Testis (tissue), 2 donors: ENCODE results near the gene SH2D4B.

Experiments
- POLR2A ChIP-seq: fragments of 450-650 bp; IDR thresholded peaks from one replicate; pipeline ENCODE4 v1.6.1; 2017; ENCODE audit warnings: antibody characterized with exemption, mild to moderate bottlenecking, moderate library complexity
- TF ChIP-seq, protein P1 (sequence below), 3 experiments: fragments of 450-650 bp in 2 of 3; fragments of 200-600 bp in 1 of 3; sonication (generic) in 1 of 3; IDR thresholded peaks; one replicate each; pipeline ENCODE4 v1.5.1; 2016 to 2019; ENCODE audit warnings: antibody characterized with exemption in 3 of 3, mild to moderate bottlenecking in 2 of 3, moderate library complexity in 1 of 3

- no peak for TF ChIP-seq POLR2A
- TF ChIP-seq, protein P1, sequence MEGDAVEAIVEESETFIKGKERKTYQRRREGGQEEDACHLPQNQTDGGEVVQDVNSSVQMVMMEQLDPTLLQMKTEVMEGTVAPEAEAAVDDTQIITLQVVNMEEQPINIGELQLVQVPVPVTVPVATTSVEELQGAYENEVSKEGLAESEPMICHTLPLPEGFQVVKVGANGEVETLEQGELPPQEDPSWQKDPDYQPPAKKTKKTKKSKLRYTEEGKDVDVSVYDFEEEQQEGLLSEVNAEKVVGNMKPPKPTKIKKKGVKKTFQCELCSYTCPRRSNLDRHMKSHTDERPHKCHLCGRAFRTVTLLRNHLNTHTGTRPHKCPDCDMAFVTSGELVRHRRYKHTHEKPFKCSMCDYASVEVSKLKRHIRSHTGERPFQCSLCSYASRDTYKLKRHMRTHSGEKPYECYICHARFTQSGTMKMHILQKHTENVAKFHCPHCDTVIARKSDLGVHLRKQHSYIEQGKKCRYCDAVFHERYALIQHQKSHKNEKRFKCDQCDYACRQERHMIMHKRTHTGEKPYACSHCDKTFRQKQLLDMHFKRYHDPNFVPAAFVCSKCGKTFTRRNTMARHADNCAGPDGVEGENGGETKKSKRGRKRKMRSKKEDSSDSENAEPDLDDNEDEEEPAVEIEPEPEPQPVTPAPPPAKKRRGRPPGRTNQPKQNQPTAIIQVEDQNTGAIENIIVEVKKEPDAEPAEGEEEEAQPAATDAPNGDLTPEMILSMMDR (IDR thresholded peaks at IDR 0.05) = no peak
Measured at GRCh38 chr10:80674809-80675208, 137.1 kb downstream of the SH2D4B start.
